SKM-1 (cell line): ENCODE results near the gene ARHGAP5.

Experiments
- DNase-seq: peaks from one replicate; lab custom pipeline; 2025; ENCODE audit not compliant: unreplicated experiment; lab: John Stamatoyannopoulos, UW

Gene ARHGAP5

GRCh38 chr14:32076278-32077080, 625 bp upstream of the ARHGAP5 start:
- peak; percentile 45 for DNase-seq

DNA sequence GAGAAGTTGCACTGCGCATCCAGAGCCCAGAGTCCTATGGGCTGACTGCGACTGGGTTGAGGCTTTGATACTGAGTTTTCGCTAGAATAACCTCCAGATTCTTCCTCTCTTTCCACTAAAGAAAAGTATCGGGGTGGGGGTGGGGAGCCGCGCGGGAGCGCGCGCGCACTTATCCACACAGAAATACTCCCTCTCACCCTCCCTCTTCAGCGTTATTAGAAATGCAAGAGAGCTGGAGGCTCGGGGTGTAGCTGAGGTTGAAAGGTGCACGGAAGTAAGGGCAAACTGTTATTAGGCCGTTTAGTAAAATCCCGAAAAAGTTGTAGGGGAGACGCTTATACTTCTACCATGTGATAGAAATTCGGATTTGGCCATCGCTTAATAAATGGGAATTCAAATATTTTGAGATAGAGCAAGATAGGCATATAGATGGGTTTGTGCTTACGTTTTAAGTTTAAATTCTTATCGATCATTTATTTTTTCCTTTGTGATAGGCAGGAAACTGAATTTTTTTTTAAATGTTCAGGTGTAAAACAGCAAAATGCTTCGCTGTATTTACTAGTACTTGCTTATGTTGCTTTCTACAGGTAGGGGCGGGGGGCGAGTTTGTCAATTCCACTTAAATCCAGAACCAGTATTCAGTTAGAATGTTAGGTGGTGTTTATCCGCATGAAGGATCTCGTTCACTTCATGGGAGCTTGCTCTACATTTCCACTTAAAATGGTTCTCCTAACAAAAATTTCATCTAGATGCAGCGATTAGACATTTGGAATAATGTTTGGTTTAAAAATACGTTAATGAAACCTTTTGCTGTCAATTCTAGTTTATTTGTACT, 1.1 kb downstream of the ARHGAP5 start:
- DNase-seq, result no peak

- no peak for DNase-seq
Measured at GRCh38 chr14:32078858-32079216, 1.7 kb downstream of the ARHGAP5 start.

GRCh38 chr14:32079264-32079663, 2.2 kb downstream of the ARHGAP5 start:
- DNase-seq, result no peak

- no peak for DNase-seq
Measured at GRCh38 chr14:32080001-32080510, 3.0 kb downstream of the ARHGAP5 start.

GRCh38 chr14:32081901-32082300, 4.8 kb downstream of the ARHGAP5 start:
- no peak for DNase-seq

DNA sequence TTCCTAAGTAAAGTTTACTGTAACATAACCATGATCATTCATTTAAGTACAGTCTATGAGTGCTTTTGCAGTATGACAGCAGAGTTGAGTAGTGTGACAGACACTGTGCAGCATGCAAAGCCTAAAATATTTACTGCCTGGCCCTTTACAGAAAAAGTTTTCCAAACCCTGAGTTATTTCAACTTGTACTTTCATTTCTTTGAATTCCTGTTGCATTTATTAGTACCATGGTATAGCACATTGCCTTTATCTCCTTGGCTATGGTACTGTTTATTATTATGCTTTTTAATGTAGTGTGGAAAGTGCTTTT, 6.2 kb downstream of the ARHGAP5 start:
- no peak for DNase-seq

DNA sequence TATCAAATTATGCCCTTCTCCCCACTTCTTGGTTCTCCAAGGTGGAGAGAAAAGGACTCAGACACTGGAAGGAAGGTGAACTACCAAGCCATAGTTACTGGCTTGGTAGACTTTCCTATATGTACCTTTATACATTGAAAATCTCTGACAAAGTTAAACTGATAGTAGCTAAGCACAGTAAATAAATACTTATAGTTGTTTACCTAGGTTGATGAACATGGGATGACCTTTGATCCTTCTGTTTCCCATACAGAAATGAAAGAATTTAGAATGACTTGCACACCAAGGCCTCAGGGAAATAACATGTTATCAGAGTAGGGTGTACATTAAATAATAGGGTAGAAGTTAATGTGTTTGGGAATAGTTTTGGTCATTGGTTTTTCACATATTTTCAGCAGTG, 6.7 kb downstream of the ARHGAP5 start:
- no peak for DNase-seq

GRCh38 chr14:32085182-32085844, 8.2 kb downstream of the ARHGAP5 start:
- no peak for DNase-seq

GRCh38 chr14:32085845-32086383, 8.8 kb downstream of the ARHGAP5 start:
- no peak for DNase-seq

- DNase-seq, result no peak
Measured at GRCh38 chr14:32087173-32087861, 10.2 kb downstream of the ARHGAP5 start.

- DNase-seq, result no peak
Measured at GRCh38 chr14:32087907-32088306, 10.8 kb downstream of the ARHGAP5 start.

GRCh38 chr14:32090686-32091085, 13.6 kb downstream of the ARHGAP5 start:
- DNase-seq, result no peak

DNA sequence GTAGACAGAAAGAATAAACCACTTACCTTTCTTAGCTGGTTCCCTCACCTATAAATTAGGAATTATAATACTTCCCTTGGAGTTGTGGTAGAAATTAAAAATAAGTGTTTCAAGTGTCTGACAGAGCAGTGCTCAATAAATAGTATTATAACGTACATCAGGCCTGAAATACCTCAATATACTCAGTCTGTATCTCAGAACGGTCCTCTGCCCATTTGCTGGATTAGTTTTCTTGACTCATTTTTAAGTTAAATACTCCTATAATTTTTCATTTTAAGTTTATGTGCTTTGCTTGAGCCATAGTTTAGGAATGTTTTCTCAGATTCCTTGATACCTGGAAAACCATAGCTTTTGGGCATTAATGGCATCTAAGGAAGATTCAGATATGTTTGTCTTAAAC, 22.4 kb downstream of the ARHGAP5 start:
- DNase-seq, result no peak

GRCh38 chr14:32100175-32100574, 23.1 kb downstream of the ARHGAP5 start:
- DNase-seq, result no peak

DNA sequence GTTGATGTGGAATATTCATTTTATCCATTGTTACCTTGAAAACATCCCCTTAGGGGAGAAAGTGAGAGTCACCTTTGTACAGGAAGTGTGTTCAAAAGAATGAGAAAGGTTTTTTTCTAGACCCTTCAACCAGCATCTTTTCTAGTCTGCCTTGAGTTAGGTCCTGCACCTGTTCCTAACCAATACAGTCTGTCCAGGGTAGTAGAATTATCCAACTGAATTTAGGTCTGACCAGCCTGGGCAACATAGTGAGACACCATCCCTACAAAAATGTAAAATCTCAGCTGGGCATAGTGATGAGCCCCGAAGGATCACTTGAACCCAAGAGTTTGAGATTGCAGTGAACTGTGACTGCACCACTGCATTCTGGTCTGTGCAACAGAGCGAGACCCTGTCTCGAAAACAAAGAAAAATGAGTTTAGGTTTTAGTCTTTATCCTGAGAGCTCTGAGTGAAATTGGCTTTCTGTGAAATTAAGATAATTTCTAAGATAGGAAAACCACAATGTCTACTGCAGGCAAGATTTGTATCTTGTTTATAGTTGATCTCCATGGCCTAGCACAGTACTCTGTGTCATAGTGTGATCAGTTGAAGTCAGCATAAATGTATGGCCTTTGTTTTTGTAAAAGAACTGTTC, 25.2 kb downstream of the ARHGAP5 start:
- no peak for DNase-seq

DNA sequence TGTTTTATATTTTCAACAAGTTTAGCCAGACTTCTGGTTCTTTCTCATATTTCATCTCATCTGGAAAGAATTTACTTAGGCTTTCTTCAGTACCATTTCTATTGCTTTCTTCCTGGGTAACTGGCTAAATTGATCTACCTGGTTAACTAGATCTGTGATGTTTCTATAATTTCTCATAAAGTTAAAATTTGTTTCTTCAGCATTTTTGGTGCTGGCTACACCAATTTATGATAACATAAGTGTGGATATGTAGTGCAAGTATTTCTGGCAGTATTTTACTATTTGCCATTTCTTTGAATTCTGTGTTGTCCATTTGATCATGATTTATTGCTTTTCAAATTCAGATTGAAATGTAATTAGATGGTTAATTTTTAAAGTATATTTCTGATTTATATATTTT, 25.9 kb downstream of the ARHGAP5 start:
- DNase-seq, result no peak

DNA sequence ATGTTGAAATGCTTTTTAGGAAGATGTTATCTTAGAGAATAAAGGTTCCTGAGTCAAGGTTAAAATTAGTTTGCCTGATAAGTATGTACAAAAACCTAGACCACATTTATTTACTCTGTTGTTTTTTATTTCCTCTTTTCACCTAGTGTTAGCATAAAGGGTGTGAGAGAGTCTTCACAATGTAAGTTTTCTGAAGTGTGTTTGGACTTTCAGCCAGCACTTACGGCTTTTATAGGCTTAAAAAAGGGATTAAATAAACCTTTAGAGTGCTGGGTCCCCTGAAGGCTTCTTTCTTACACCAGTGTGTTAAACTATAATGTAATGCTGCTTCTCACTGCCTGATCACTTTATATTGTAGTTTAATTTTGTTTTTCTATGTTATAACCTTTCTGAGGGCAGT, 27.2 kb downstream of the ARHGAP5 start:
- DNase-seq, result no peak

DNA sequence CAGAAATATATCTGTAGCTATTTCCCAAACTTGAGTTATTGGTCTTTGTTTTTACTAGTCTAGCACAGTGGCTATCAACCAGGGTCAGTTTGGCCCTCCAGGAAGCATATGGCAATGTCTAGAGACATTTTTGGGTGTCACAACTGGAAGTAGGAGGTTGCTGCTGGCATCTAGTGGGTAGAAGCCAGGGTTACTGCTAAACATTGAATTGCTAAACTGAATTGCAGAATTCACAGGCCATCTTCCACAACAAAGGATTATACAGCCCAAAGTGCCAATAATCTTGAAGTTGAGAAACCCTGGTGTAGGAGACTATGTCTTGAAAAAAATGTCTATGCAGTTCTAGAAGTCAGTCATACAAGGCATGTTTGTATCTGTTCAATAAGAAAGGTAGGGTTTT, 27.7 kb downstream of the ARHGAP5 start:
- DNase-seq, result no peak
